Measurements from ENCODE around the gene CD164L2.
A peak's percentile ranks its signal among the peaks of the same experiment; 100 is the strongest.
"Not testable (repeated sequence)": the region's sequence is repeated elsewhere in the genome, so short reads cannot be mapped to it uniquely, and the experiment has no call there.

CD164L2 gene

GRCh38 chr1:27384797-27385196 is 1.7 kb upstream of the CD164L2 start:
- not testable (repeated sequence) for DNase-seq (ENCODE audit: low read depth)

- DNase-seq (ENCODE audit: low read depth) = no peak
These were observed 528 bp upstream of the CD164L2 start for GRCh38 chr1:27383661-27384060.

- no peak for DNase-seq (ENCODE audit: low read depth)
These were observed 967 bp downstream of the CD164L2 start for GRCh38 chr1:27381969-27382762.

- DNase-seq (ENCODE audit: low read depth) = no peak
These were observed 2.1 kb downstream of the CD164L2 start for GRCh38 chr1:27380766-27381733.

- DNase-seq (ENCODE audit: low read depth) = no peak
These were observed 2.9 kb downstream of the CD164L2 start for GRCh38 chr1:27380224-27380623.

GRCh38 chr1:27379564-27380122 is 3.5 kb downstream of the CD164L2 start:
- no peak for DNase-seq (ENCODE audit: low read depth)

- DNase-seq (ENCODE audit: low read depth) = no peak
These were observed 5.2 kb downstream of the CD164L2 start for GRCh38 chr1:27377760-27378495.

GRCh38 chr1:27374362-27375086 is 8.6 kb downstream of the CD164L2 start, which contains the start of gene FCN3:
TSS of gene FCN3 (minus strand) at chr1:27374824. CDS start at chr1:27374818, 6 bp downstream.
- no peak for DNase-seq (ENCODE audit: low read depth)

- DNase-seq (ENCODE audit: low read depth) = no peak
These were observed 10.1 kb downstream of the CD164L2 start for GRCh38 chr1:27372808-27373690.

GRCh38 chr1:27372022-27372807 is 10.9 kb downstream of the CD164L2 start:
- DNase-seq (ENCODE audit: low read depth) = no peak

- no peak for DNase-seq (ENCODE audit: low read depth)
These were observed 14.1 kb downstream of the CD164L2 start for GRCh38 chr1:27368869-27369582.

GRCh38 chr1:27367160-27367650 is 15.9 kb downstream of the CD164L2 start:
- no peak for DNase-seq (ENCODE audit: low read depth)

- DNase-seq (ENCODE audit: low read depth) = no peak
These were observed 16.5 kb downstream of the CD164L2 start, which contains the start of gene MAP3K6 for GRCh38 chr1:27366411-27367159. TSS of gene MAP3K6 (minus strand) at chr1:27366961. CDS start at chr1:27366597, 364 bp downstream.

GRCh38 chr1:27366113-27366410 is 17.1 kb downstream of the CD164L2 start:
- DNase-seq (ENCODE audit: low read depth) = no peak

GRCh38 chr1:27365372-27366112 is 17.6 kb downstream of the CD164L2 start:
- peak; percentile 63 for DNase-seq (ENCODE audit: low read depth)

GRCh38 chr1:27364696-27365371 is 18.3 kb downstream of the CD164L2 start:
- DNase-seq (ENCODE audit: low read depth) = no peak

Data from stimulated activated CD8-positive, alpha-beta memory T cell treated with anti-CD3 and anti-CD28 coated beads, Interleukin-15, amount 100 ng/mL, for 24 hours (primary cell).